HG02623 (cell line): ENCODE data around the gene KLHL29.

Source experiments
- ATAC-seq: cut with Tn5 transposase; IDR thresholded peaks from one replicate; pipeline ENCODE4 v1.9.1; 2021; ENCODE audit warnings: moderate library complexity; ENCODE audit not compliant: unreplicated experiment

Gene KLHL29

GRCh38 chr2:23586741-23587306 lies 201.8 kb downstream of the KLHL29 start:
- no peak for ATAC-seq

- no peak for ATAC-seq
These were observed 202.4 kb downstream of the KLHL29 start for GRCh38 chr2:23587341-23587880.

DNA sequence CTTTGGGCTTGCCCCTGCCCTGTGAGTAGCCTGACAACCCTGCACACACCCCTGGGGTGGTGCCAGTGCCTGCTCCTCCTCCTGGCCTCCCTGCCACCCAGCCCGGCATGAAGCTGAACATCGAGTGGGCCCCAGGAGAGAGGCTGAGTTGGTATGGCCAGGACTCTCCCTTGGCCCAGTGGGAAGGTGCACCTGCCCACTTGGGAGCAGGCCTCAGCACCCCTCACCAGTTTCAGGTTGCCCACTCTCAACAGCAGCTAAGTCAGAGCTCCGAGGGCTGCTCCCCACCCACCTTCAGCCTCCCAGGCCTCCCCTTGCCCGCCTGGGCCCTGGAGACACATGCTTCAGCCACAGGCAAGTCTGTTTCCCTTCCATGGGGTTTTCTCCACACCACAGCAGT lies 203.1 kb downstream of the KLHL29 start:
- ATAC-seq = no peak

DNA sequence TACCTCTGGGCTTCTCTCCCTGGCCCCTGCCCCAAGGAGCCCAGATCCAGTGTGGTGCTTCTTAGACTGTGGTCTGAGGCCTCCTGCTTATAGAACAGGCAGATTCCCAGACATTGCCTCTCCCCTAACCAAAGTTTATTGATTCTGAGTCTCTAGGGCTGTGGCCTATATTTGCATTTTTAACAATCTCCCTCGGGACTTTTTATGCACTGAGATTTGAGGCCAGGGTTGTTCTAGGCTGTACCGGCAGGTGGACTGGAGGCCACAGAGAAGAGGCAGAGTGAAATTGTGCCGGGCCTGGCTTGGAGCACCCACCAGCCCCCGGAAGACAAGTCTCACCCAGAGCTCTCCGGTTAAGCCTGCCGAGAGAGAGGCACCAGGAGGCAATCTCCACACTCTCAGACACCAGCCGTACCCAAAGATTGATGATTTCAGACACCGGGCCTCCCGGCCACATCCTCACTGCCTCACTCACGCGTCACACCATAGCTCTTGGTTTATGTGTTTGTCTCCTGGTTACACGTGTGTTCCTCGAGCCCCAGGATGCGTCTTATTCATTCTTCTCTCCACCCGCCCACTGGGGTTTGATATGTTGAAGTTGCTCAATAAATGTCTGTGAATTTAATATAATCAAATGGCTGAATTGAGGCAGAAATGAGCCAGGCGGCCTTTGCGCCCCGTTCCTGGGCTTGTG lies 203.7 kb downstream of the KLHL29 start:
- no peak for ATAC-seq

DNA sequence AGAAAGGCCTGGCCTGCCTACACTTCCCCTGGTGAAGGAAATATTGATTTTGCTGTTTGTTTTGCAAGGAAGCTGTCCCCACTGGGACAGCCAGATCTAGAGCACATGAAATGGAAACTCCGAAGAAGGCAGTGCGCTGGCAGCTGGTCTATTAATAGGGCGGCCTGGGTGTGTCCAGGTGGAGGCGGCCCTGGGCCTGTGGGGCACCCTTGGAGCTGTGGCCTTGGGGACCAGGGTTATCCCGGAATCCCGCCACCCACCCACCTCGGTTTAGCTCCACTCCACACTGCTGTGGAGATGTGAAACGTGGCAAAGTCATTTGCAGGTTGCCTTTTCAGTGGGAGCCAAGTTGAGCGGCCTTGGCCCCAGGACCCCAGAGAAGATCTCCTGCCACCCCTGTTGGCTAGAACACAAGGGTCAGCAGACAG lies 204.3 kb downstream of the KLHL29 start:
- ATAC-seq = no peak

- no peak for ATAC-seq
These were observed 204.8 kb downstream of the KLHL29 start for GRCh38 chr2:23589739-23590138.

GRCh38 chr2:23590241-23590869 lies 205.4 kb downstream of the KLHL29 start:
- ATAC-seq = no peak

DNA sequence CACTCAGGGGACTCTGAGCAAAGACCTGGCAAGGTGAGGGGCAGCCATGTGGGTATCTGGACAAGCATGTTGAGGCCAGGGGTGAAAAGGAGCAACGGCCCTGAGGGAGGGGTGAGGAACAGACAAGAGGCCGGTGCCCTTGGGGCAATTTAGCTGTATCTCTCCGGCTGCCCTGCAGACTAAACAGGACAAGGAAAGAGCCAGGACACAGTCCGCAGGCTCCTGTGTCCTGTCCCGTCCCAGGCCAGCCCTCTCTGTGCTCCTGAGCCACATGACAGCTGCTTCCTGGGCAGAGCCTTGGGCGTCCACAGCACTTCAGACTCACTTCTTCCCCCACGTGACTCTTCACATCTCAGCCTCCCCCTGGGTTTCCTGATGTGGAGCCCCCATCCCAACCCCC lies 206.1 kb downstream of the KLHL29 start:
- ATAC-seq = no peak

- ATAC-seq = no peak
These were observed 207.2 kb downstream of the KLHL29 start for GRCh38 chr2:23592061-23592685.

- no peak for ATAC-seq
These were observed 208.1 kb downstream of the KLHL29 start for GRCh38 chr2:23592898-23593751.

DNA sequence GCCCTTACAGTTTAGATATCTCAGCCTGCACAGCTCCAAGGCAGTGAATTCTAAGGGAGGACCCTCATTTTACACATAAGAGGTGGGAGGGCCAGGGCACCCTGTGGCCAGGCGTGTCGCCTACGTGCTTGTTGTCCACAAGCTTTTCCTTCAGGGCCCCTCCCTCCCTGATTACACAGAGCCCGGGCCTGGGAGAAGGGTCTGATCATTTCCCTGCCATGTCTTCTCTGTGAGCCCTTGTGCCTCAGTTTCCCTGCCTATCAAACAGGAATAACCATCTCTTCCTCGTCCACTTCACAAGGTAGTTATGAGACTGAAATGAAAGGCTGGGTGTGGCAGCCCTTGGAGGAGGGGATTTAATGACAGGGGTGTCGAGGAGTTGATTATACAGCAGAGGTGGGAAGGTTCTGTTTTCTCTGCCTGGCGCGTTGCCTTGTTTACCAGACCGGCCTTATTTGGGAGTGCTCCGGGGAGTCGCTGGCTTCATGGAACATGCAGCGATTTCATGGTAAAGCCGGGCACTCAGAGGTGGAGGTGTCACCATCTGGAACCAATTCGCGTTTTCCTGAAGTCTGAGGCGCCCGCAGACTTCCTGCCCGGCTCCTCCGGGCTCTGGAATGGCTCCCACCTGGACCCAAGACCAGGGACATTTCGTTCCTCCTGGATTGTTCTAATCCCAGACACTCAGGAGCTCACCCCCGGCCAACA lies 208.9 kb downstream of the KLHL29 start:
- ATAC-seq = no peak

DNA sequence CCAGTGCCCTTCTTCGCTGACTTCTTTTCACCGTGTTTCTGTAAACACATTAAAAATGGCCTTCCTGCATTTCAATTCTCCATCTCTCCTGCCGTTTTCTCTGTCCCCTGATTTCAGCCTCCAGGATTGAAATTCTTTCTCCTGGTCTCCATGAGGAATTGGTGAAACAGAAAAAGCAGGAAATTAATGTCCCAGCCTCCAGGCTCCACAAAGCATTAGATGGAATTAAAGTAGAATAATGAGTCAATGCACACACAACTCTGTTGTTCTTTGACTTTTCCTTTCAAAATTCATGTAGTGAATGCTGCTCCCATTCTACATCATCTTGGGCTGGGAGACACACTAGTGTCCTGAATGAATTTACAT lies 209.5 kb downstream of the KLHL29 start:
- no peak for ATAC-seq

DNA sequence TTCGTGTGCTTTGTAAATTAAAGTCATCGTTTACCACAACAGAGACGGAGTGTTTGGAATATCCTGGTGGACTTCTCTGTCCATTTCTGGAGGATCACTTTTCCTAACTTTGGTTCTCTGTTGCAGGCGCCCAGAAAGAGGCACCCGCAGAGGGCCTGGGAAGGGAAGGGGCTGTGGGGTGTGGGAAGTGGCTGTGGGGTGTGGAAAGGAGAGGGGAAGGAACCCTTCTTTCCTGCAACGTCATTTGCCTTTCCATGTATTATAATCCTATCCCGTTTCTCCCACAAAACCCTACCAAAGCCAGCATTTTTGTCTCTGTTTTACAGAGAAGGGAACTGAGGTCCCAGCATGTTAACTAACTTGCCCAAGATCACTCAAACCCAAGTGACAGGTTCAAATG lies 210.0 kb downstream of the KLHL29 start:
- no peak for ATAC-seq

DNA sequence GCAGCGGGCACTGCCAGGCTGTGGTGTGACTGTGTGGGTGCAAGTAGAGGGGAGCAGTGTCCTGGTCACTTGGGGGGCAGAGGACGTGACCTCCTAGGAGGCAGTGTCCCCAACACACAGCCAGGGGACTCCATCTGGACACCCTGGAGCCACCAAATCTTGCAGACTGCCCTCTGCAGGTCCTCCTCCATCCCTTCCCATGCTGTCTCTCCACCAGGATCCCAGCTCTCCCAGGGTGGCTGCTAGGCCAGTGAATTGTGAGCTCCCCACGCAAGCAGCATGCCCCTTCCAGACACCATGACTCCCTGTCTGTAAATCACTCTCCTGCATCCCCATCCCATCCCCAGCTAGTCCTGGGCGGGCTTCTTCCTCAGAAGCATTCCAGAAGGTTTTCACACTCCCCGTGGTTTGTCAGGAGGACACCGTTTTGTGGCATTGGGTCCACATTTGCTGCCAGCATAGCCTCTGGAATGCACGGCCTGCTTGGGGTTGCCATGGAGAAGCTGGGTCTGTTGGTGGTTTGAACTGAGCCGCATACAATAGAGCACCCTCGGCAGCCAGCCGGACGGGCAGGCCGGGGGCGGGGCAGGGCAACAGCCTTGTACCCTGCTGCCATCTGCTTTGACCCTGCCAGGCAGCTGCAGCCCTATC lies 210.7 kb downstream of the KLHL29 start:
- no peak for ATAC-seq

- no peak for ATAC-seq
These were observed 211.4 kb downstream of the KLHL29 start for GRCh38 chr2:23596316-23596885.

DNA sequence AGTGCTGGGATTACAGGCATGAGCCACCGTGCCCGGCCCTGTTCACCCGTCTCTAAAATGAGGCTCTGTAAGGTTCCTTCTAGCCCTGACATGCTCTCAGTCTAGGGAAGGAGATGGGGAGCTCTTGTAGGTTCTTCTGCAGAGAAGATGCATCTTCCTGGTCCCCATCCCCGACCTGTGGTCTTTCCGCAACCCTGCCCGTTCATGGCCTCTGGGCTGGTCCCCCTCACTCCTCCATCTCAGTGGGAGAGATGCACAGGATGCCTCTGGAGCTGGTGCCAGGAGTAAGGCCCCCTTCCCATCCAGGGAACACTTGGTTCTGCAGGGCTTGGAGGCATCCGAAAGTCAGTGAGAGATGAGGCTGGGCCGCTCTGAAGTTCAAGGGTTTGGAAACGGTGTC lies 212.7 kb downstream of the KLHL29 start:
- ATAC-seq = no peak

GRCh38 chr2:23599006-23599405 lies 214.0 kb downstream of the KLHL29 start:
- ATAC-seq = no peak

DNA sequence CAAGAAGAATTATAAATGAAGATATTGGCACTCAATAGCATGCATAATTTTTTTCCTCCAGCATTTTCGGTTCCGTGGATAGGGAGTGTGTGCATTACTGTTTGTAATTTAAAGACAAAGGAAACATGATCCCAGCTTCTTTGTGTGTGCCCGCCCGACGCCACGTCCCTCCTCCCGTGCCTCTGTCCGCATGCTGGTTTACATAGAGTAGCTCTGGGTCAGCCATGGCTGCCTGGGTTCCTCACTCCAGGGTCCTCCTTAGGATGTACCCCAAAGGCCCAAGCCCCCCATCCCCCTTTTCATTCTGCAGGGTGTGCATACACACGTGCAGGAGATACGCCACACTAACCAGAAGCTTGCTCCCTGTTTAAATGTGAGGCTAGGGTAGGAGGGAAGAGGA lies 214.7 kb downstream of the KLHL29 start:
- no peak for ATAC-seq

- ATAC-seq = no peak
These were observed 215.4 kb downstream of the KLHL29 start for GRCh38 chr2:23600346-23600745.
